ENCODE data around the gene CNDP1.

GRCh38 chr18:74497778-74498177 is 36.5 kb upstream of the CNDP1 start:
- no peak for TF ChIP-seq CTCF (IDR thresholded peaks at IDR 0.05; ENCODE audit: borderline replicate concordance, extremely low read depth, low read length, poor library complexity, severe bottlenecking)
- TF ChIP-seq EZH2 (IDR thresholded peaks at IDR 0.05; ENCODE audit: borderline replicate concordance, low read depth, low read length, severe bottlenecking) = no peak
